ENCODE results near the gene JCHAIN.
"Not testable (repeated sequence)": the region's sequence is repeated elsewhere in the genome, so short reads cannot be mapped to it uniquely, and the experiment has no call there.

The JCHAIN gene

DNA sequence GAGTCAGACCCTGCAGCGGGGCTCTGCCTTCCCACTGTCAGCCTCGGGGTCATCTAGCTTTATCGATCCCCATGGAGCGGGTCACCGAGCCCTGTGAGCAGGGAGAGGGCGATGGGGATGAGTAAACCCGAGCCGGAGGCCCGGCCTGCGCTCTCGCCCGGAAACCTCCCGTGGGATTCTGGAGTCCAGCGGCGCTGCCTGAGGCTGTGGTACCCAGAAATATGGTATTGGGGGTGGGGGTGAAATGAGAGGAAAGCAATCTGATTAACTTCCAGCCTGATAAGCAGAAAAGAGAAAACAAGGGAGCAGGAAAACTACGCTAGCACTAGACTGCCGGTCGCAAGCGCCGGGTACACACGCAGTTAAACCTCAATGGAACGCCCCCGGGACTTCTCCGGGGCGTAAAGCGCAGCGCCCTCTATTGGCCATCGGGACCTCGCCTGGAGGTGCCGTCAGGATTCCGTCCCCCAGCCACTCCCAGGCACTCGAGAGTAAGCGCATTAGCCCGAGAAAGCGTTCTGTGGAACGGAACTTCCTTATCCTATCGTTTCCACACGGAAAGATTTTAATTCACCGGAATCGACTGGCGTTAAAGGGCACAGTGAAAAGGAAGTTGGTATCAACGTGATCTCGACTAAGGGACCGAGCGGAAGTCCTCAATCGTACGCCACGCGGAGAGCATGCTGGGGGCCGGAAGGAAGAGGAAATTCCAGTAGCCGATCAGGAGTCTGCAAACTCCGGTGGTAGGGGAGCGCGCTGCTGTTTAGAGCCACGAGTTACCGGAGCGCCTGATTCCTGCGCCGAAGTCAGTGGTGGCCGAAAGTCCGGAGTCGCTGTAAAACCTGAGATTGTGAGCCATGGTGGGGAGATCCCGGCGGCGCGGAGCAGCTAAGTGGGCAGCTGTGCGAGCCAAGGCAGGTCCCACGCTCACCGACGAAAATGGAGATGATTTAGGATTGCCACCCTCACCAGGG, 21.8 kb upstream of the JCHAIN start, which contains the start of gene UTP3:
TSS of gene UTP3 (plus strand) at position 712 of the 974 bp plus-strand sequence. CDS start at position 858, 146 bp downstream.
- peak; percentile 94 for DNase-seq

DNA sequence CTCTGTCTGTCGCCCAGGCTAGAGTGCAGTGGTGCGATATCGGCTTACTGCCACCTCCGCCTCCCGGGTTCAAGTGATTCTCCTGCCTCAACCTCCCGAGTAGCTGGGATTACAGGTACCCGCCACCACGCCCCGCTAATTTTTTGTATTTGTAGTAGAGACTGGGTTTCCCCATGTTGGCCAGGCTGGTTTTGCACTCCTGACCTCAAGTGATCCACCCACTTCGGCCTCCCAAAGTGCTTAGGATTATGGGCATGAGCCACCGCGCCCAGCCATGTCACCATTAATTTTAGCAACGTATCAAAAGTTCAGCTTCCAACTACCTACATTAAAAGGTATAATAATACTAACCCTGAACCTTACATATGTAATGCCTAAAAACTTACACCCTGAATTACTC, 21.1 kb upstream of the JCHAIN start:
- no peak for DNase-seq

DNA sequence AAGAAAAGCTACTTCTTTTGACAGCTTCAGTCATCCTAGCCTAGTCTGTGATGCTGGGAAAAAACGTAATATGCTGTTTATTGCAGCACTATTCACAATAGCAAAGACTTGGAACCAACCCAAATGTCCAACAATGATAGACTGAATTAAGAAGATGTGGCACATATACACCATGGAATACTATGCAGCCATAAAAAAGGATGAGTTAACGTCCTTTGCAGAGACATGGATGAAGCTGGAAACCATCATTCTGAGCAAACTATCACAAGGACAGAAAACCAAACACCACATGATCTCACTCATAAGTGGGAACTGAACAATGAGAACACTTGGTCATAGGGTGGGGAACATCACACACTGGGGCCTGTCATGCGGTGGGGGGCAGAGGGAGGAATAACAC, 15.8 kb upstream of the JCHAIN start:
- DNase-seq = not testable (repeated sequence)

DNA sequence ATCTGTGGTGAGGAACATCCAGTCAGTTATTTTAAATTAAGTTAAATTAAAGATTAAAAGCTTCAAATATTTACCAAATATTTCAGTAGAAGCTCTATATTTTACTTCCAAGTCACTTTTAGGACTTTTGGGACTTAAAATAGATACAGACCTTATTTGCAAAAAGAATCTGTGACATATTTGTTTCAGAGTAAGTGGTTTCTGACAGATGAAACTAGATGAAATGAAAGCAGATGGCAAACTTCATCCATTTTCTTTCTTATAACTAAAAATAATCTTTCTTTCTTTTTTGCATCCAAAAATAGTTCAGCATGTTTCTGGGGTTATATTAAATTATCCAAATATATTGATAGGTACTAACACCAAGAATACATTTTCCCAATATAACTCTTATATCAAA, 15.4 kb upstream of the JCHAIN start:
- no peak for DNase-seq

DNA sequence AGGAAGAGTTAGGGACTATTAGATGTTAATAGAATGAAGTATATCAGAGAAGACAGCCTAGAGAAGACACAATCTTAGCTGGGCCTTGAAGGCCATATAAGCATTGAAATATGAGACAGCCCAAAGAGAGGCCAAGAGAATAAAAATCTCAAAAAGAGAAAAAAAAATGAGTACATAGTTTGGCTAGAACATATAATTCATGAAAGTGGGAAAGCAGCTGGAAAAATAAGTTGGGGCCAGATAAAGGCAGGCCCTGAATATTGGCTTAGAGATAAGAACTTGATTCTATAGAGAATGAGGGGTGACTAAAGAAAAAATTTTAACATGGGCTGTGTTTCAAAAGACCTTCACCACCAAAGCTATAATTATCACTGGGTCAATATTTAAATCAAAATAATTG, 14.6 kb upstream of the JCHAIN start:
- DNase-seq = no peak

DNA sequence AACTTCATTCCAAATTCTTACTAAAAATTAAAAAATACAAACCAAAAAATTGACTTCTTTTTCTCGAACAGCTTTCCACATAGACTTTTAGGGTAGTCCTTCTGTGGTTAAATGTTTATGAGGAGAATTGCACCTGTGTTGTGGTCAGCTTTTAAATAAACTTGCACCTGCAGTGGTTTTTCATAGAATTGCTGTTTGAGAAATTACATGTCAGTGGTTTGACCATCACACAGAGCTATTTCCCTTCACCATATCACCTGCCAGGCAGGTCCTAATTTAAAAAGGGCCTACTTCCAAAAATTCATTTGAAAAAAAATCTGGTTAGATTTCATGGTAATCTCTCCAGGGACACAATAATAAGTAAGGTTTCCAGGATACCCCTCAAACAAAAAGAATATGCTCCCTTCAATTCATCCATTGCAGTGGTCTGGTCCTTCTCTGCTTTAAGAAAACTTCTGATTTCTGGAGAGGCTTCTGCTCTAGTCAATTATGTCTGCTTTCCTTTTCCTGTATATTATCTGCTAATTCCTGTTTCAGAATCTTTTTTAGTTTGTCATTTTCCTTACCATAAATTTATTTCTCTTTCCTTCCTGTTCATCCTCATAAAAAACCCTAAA, 12.2 kb upstream of the JCHAIN start:
- DNase-seq = no peak

DNA sequence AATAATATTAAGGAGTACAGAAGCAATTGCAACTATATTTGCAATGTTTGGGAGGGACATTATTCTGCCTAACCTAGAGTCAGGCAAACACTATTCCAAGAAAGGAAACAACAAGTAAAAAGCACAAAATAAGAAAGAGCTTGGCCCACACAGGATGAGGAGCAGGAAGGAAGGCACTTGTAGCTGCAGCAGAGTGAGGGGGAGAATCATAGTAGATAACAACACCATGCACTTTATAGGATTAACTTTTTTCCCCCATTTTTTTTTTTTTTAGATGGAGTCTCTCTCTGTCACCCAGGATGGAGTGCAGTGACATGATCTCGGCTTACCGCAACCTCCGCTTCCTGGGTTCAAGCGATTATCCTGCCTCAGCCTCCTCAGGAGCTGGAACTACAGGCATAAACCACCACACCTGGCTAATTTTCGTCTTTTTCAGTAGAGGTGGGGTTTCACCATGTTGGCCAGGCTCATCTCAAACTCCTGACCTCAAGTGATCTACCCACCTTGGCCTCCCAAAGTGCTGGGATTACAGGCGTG, 10.3 kb upstream of the JCHAIN start:
- no peak for DNase-seq

DNA sequence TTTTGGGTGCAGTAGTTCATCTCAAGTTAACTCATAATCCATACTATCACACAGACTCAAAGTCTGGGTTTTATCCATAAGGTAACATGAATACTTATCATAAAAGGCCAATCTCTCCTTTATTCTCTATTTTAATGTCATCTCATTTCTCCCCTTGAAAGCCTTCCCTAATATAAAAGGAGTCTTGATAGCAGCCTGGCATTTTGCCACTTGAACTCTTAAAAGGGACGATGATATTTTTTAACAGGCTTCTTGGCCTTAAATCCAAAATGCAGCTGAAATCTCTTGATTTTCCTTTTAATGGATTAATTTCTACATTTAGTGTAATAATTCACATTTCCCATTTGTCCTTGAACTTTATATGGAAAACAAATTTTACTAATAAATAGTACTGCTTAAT, 8.4 kb upstream of the JCHAIN start:
- DNase-seq = no peak

DNA sequence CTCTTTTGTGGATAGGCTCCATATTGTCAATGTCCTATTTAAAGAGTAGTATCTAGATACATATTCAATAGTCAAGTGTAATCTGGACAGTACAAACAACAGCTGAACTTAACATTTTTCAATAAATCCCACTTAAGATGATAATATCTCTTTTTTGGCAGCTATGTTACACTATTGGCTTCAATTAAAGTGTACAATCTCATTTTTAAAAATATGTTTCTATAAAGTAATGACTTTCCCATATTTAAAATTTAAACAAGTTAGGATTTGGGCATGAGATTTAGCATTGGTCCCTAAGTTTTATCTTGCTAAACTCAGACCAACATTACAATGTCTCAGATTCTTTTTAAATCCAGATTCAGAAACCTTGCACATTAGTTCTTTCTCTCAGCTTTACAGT, 7.9 kb upstream of the JCHAIN start:
- no peak for DNase-seq

DNA sequence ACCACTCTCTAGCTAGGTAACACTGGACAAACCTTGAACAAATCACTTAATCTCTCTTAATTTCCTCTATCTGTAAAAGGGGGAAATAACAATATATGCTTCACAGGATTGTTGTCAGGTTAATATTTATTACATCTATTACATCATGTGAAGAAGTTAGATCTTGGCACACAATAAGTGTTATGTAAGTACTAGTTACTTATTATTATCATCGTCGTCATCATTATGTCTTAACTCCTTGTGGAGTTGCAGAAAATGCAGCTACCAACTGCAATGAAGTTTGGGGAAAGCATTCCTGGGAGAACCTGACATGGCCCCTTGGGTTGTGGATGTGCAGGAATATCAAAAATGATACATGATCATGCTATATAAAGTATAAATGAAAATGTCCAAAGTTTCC, 4.8 kb upstream of the JCHAIN start:
- no peak for DNase-seq

DNA sequence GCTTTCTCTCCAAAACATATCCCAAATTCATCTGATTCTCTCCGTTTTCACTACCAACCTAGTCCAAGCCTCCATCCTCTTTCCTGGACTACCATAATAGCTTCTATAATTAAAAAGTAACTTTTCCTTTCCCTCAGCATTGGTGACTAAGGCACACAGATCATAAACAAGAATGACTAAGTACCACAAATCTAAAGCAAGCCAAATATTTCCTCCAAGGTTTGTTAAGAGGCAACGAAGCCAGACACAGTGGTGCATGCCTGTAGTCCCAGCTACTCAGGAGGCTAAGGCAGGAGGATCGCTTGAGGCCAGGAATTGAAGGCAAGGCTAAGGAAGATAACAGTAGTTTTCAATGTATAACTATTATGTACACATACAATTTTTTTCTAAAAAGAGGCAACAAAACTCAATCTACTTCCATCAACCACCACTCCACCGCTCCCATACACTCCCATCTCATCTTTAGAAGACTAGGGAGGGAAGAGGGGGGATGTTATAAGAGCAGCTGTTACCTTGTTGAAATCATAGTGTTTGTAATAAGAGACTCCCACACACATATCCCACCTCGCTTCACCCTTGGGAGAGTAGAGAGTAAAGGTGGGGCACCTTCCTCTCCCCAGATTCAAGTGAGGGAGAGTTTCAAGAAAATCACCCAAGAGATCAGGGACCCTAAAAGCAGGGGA, 4.2 kb upstream of the JCHAIN start:
- no peak for DNase-seq

DNA sequence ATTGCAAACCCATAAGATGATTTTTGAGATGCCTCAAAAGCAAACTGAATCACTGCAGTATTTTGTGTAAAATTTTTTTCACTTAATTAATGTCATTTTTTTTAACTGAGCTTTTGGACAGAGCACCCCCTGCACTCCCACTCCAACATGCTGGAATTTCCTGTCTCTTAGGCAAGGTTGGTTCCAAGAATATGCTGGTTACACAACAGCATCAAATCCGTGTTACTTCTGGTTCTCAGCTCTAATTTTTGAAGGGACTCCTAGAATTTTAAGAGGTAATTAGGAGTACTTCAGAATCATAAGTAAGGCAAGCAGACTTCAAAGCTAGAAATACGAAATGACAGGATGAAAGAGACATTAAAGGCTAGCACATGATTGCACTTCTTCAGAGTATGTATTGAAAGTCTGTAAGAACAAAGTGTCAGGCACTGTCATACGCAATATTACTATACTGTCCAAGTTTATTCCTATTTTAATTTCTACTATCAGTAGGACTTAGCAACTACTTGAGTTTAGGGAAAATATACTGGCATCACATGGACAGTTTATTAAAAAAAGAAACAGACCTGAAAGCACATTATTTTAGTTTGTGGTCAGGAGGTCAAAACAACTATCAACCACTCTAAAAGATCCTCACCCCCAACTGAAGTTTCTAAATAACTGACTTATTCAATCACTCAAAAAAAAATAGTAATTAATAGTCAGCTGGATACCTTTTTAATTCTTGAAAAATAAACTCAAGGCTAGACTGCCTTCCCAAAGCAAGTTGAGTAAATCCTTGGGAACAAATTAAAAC, 1.6 kb upstream of the JCHAIN start:
- DNase-seq = no peak

DNA sequence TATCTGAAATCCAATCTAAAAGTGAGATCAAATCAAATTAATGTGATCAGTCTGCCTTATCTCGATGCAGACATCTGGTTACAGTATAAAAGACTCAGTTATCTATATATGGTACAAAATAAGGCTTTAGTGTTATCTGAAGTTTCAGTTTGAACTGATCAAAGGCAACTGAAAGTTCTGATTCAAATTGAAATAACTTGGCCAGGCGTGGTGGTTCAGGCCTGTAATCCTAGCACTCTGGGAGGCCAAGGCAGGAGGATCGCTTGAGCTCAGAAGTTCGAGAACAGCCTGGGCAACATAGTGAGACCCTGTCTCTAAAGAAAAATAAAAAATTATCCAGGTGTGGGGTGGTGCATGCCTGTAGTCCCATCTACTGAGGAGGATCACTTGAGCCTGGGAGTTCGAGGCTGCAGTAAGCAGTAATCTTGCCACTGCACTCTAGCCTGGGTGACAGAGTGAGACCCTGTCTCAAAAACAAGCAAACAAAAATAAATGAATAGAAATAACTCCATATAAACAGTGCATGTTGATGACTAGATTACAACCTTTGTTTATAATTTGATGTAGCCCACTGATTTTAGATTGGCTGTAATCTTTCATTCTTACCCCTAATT, 4.9 kb downstream of the JCHAIN start:
- DNase-seq = not testable (repeated sequence)

DNA sequence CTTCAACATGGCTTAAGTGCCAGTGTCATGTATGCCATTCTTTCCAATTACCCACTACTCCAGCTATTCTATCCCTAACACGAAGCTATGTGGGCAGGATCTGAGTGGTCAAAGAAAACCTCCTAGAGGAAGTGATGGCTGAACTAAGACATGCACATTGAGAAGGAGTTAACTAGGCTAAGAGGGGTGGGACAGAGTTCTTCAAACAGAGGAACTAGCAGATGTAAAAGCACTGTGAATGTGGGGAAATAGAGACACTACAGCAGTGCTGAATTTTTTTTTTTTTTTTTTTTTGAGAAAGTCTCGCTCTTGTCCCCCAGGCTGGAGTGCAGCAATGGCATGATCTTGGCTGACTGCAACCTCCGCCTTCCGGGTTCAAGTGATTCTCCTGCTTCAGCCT, 6.2 kb downstream of the JCHAIN start:
- DNase-seq = no peak

DNA sequence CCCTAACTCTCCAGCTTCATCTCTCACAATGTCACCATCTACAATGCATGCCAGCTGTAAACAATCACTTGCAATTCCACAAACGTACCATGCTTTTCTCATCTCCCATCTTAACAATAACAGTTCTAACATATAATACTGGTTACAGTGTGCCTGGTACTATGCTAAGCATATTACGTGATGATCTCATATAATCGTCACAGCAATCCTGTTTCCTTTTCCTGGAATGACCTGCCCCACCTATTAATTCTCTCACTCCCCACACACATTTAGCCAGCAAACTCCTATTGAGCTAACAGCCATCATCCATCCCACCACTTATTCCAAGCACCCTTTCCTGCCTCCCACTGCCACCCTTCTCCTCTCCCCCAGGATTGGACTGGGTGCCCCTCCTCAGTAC, 7.9 kb downstream of the JCHAIN start:
- no peak for DNase-seq

DNA sequence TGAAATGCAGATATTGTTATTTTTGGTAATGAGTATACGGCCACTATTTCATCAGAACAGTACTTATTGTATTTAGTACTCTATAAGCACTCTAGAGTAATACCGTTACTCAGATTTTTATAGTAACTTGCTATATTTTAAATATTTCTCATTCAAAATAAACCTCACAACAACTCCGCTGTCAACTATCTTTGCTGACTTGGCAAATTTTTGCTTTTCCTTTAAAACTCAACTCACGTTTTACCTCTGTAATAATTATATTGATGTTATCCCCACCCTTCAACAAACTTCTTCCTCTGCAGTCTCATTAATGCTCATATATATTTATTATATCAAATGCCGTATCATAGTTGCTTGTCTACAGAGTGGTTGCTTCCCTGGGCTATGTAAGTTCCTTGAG, 9.0 kb downstream of the JCHAIN start:
- no peak for DNase-seq

DNA sequence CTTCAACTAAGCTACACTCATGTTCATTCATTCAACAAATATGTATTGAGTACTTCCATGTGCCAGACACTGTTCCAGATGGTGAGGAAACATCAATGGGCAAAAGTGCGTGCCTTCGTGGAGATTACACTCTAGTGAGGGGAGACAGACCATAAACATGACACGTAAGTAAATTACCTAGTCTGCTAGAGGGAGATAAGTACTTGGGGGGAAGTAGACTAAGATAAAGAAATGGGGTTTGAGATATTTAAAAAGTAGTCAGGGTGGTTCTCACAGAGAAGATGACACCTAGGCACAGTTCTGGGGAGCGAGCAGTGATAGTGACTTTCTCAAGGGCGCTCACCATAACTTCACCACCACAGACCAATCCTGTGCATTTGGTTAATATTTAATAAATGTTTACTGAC, 11.7 kb downstream of the JCHAIN start:
- no peak for DNase-seq

DNA sequence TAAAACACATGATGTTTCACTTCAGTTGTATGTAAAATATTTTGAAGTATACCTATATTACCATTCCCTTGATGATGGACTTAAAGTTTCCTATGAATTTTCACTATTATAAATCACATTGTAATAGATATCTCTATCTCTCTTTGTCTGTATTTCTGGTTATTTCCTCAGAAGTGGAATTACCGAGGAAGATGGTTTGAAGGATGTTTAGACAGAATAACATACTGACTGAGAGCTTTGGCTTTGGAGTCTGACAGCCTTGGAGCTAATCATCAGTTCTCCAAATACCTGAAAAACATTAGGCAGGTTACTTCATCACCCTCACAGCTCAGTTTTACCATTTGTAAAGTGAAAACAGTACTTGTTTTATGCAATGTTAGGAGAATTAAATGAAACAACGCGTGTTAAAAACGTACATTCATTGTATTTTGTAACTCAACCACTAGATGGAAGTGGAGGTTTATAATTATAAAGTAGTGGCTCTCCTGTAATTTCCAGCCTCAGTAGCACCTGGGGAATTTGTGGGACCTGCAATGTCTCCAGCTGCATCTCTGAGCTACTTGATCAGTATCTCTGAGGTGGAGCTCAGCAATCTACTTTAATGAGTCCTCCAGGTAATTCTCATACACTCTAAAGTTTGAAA, 14.3 kb downstream of the JCHAIN start:
- DNase-seq = no peak

DNA sequence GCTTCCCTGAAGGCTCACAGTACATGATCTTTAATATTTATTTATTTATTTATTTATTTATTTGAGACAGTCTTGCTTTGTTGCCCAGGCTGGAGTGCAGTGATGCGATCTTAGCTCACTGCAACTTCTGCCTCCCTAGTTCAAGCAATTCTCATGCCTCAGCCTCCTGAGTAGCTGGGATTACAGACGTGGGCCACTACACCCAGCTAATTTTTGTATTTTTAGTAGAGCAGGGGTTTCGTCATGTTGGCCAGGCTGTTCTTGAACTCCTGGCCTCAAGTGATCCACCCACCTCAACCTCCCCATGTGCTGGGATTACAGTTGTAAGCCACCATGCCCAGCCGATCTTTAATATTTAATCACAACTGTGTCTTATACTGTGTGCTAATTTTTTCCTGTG, 15.6 kb downstream of the JCHAIN start:
- not testable (repeated sequence) for DNase-seq

DNA sequence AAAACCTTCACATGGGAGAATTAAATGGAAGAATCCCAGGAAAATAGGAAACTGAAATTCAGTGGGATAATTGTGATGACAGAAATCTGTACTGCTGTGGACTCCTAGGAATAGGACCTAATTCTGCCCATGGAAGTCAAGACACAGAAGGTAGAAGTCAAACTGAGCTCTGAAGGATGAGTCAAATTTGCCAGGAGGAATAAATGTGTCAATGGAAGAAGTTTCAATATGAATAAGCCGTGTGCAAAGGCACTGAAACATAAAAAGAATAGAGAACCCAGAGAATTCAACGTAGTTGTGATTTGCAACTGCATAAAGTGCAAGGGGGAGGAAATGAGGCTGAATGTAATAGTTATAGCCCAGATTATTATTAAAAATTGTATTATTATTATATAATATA, 26.1 kb downstream of the JCHAIN start:
- DNase-seq = no peak

DNA sequence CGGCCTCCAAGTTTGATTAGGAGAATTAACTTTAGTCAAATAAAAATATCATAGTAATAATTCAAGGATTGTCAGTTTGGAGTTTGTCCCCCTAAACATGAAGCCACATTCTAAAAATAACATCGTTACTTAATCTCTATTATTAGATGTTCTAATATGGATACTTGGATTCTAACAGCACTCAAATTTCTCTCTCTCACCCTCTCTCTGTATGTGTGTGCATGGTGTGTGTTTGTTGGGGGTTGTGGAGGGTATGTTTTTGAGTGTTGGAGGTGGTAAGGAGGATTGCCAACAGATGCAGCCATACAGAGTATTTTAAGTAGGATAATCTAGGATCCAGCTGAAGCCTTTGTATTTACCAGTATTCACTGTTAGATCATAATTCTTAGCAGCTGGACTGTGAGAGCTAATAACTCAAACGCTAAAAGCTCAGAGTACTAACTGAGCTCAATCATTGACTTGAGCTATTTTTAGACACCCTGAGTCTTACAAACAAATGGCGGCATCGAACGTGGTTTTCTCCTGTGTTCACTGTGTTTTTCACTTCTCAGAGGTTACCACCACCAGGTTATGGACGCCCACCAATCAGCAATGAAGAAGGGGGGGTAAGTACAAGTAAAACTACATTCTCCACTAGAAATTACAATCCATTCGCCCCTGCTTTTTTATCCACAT, 28.9 kb downstream of the JCHAIN start:
- no peak for DNase-seq

All from DMS 273 treated with DMSO at 0.1 percent for 48 hours (cell line).